A549 (cell line): Measurements from ENCODE around the gene DNAH11. TPM values are rescaled to one million over a fixed set of nuclear protein-coding genes. Genes with fewer than 3 reads are reported as not detected.

Experiments used
- ATAC-seq, 2 experiments: fragments of 200-7000 bp in 1 of 2; fragments of >200 bp in 1 of 2; cut with Nextera tagmentation in 1 of 2; cut with Tn5 transposase in 1 of 2; 3 replicates each; pipeline versions ENCODE4 v1.8.0 to v1.9.1; 2018 to 2020; ENCODE audit warnings: mild to moderate bottlenecking in 1 of 2, moderate library complexity in 1 of 2
- CTCF ChIA-PET: fragments of 300-600 bp; sonication (Branson Sonifier 250); formaldehyde crosslinking; extraction: SDS; loops from one replicate; lab custom pipeline; 2021; ENCODE audit warnings: antibody characterized with exemption, inconsistent platforms; lab: Yijun Ruan, JAX
- POLR2A ChIA-PET: fragments of 350-600 bp; formaldehyde crosslinking; extraction: SDS; loops from one replicate; lab custom pipeline; 2021; ENCODE audit warnings: antibody characterized with exemption, inconsistent platforms; lab: Yijun Ruan, JAX
- DNase-seq, 2 experiments: peaks; one replicate each; pipeline versions ENCODE4 v3.0.0 to v3.0.0-alpha.2; 2011 to 2016; ENCODE audit warnings: low read depth in 1 of 2, low spot score in 1 of 2
- FAIRE-seq: peaks from 2 replicates; lab custom pipeline; 2011; peaks lifted over from hg19 to GRCh38; lab: Jason Lieb, UNC
- H3K27ac ChIP-seq, 2 experiments: fragments of >200 bp; sonication (Bioruptor Twin); formaldehyde crosslinking; 3 replicates each; pipeline ENCODE4 v1.5.1; 2016 to 2017
- H3K4me1 ChIP-seq: fragments of >200 bp; sonication (Bioruptor Twin); formaldehyde crosslinking; 3 replicates; pipeline ENCODE4 v1.6.1; 2016
- H3K4me2 ChIP-seq: fragments of >200 bp; sonication (Bioruptor Twin); formaldehyde crosslinking; 3 replicates; pipeline ENCODE4 v1.6.1; 2016
- H3K4me3 ChIP-seq: fragments of >200 bp; sonication (Bioruptor Twin); formaldehyde crosslinking; 3 replicates; pipeline ENCODE4 v1.5.1; 2016
- H3K9me3 ChIP-seq: fragments of >200 bp; sonication (Bioruptor Twin); formaldehyde crosslinking; 3 replicates; pipeline ENCODE4 v1.6.1; 2016
- BCL3 ChIP-seq: fragments of >200 bp; sonication (Bioruptor Twin); formaldehyde crosslinking; IDR thresholded peaks from 3 replicates; pipeline ENCODE4 v1.6.1; 2016
- BHLHE40 ChIP-seq: IDR thresholded peaks from 2 replicates; pipeline ENCODE4 v1.6.1; 2012; ENCODE audit warnings: low read depth, low read length, inconsistent platforms
- CBX8 ChIP-seq: fragments of 200-600 bp; sonication (generic); IDR thresholded peaks from 2 replicates; pipeline ENCODE4 v1.6.1; 2016
- CEBPB ChIP-seq, 2 experiments: fragments of >200 bp in 1 of 2; sonication (Bioruptor Twin) in 1 of 2; formaldehyde crosslinking in 1 of 2; IDR thresholded peaks; 2 replicates each; pipeline ENCODE4 v1.6.1; 2012 to 2016
- EHF ChIP-seq: fragments of 250-450 bp; sonication (Bioruptor Pico); IDR thresholded peaks from 2 replicates; pipeline ENCODE4 v1.5.0; 2020; ENCODE audit warnings: mild to moderate bottlenecking
- ELK1 ChIP-seq: fragments of 150-350 bp; IDR thresholded peaks from 2 replicates; pipeline ENCODE4 v1.6.1; 2014; ENCODE audit warnings: low read depth, mild to moderate bottlenecking, low read length
- ESRRA ChIP-seq: fragments of 150-350 bp; IDR thresholded peaks from 2 replicates; pipeline ENCODE4 v1.6.1; 2014; ENCODE audit warnings: mild to moderate bottlenecking, low read length, borderline replicate concordance
- FOSL2 ChIP-seq, 2 experiments: fragments of 450-650 bp in 1 of 2; fragments of >200 bp in 1 of 2; sonication (Bioruptor Twin) in 1 of 2; formaldehyde crosslinking; IDR thresholded peaks; 2 replicates each; pipeline versions ENCODE4 v1.5.0 to v1.6.1; 2016 to 2020; ENCODE audit warnings: mild to moderate bottlenecking in 1 of 2, moderate library complexity in 1 of 2
- FOXS1 ChIP-seq: fragments of 250-450 bp; sonication (Bioruptor Pico); IDR thresholded peaks from 2 replicates; pipeline ENCODE4 v1.5.0; 2020; ENCODE audit warnings: mild to moderate bottlenecking, moderate library complexity
- HDAC2 ChIP-seq: fragments of 200-600 bp; sonication (generic); IDR thresholded peaks from 2 replicates; pipeline ENCODE4 v1.6.1; 2016
- HES2 ChIP-seq: fragments of >200 bp; sonication (Bioruptor Twin); formaldehyde crosslinking; IDR thresholded peaks from 2 replicates; pipeline ENCODE4 v1.6.1; 2016
- MAZ ChIP-seq: fragments of 150-350 bp; IDR thresholded peaks from 2 replicates; pipeline ENCODE4 v1.6.1; 2014; ENCODE audit warnings: antibody characterized with exemption, low read depth, low read length, borderline replicate concordance
- NPAS2 ChIP-seq: fragments of 250-450 bp; sonication (Bioruptor Pico); IDR thresholded peaks from 2 replicates; pipeline ENCODE4 v1.8.0; 2022; ENCODE audit warnings: mild to moderate bottlenecking, moderate library complexity, borderline replicate concordance
- POLR2AphosphoS2 ChIP-seq: conservative IDR thresholded peaks from 2 replicates; pipeline ENCODE4 v1.6.1; 2012; ENCODE audit warnings: low read length, improper control_type of control experiment, inconsistent platforms
- REST ChIP-seq: fragments of 200-600 bp; sonication (generic); IDR thresholded peaks from 2 replicates; pipeline ENCODE4 v1.6.1; 2016; ENCODE audit warnings: antibody characterized with exemption, mild to moderate bottlenecking, moderate library complexity
- RFX5 ChIP-seq: fragments of 450-650 bp; IDR thresholded peaks from 2 replicates; pipeline ENCODE4 v1.7.1; 2014; ENCODE audit warnings: antibody characterized with exemption, mild to moderate bottlenecking, moderate library complexity
- RNF2 ChIP-seq: fragments of 200-600 bp; sonication (generic); IDR thresholded peaks from 2 replicates; pipeline ENCODE4 v1.6.1; 2016; ENCODE audit warnings: low read depth, mild to moderate bottlenecking, antibody characterized with exemption, moderate library complexity, borderline replicate concordance
- TP53 ChIP-seq: fragments of 250-450 bp; sonication (Bioruptor Pico); IDR thresholded peaks from 2 replicates; pipeline ENCODE4 v1.5.0; 2021; ENCODE audit warnings: mild to moderate bottlenecking, moderate library complexity
- ZFP36 ChIP-seq: fragments of 450-650 bp; IDR thresholded peaks from 2 replicates; pipeline ENCODE4 v1.6.1; 2014; ENCODE audit warnings: borderline replicate concordance; ENCODE audit not compliant: partially characterized antibody
- WGBS: methylation state at CpG from one replicate; pipeline ENCODE4 v1.1.6; 2017; ENCODE audit errors: missing lambda C conversion rate; 5-methylcytosine and 5-hydroxymethylcytosine counted together
- polyA plus RNA-seq, 4 experiments: library from polyadenylated mRNA; depleted of rRNA in 3 of 4; stranded (reverse); fragments of >200 nt; fragmentation: RNase III in 1 of 4; extraction: RNeasy Plus Mini Kit Qiagen cat#74134 plus additional on column Dnase treatment in 1 of 4; gene quantifications; 2 replicates in 3 of 4; 3 replicates in 1 of 4; pipeline ENCODE4 v1.2.3, GENCODE V29; 2011 to 2017

DNAH11 gene
- polyA plus RNA-seq, 2 of the 4 experiments (the other 2 are of a cell fraction): 0.03 to 0.13 TPM

GRCh38 chr7:21891291-21891690 is 348.5 kb downstream of the DNAH11 start:
- FAIRE-seq (no peak), DNase-seq (no peak), ATAC-seq (no peak)
- WGBS: 36% methylated on average over 3 of the region's 3 CpGs
- POLR2A ChIA-PET: no interaction called here
- Histone ChIP-seq H3K9me3 (no peaks in the 10 kb centered on the region), H3K4me2 (no peak overlapping the region), H3K27ac (no peak overlapping the region), H3K4me3 (no peak overlapping the region), H3K4me1 (no peaks in the 10 kb centered on the region)
- TF ChIP-seq ZFP36: no peak
- TF ChIP-seq CBX8: no peak
- no peak for TF ChIP-seq POLR2AphosphoS2
- no peak for TF ChIP-seq RFX5
- TF ChIP-seq FOXS1 (CRISPR knock-in tag): no peak
- CTCF ChIA-PET: interaction anchor here (0.8 to 1.0 kb wide), 2 partner anchors 10 to 17 kb away, joined by 3 to 4 read pairs; no protein-coding TSS in a partner anchor

GRCh38 chr7:21893401-21893800 is 350.6 kb downstream of the DNAH11 start:
- no peak for DNase-seq

More at GRCh38 chr7:21893401-21893800, 350.6 kb downstream of the DNAH11 start:
- Histone ChIP-seq H3K4me3 (no peak overlapping the region), H3K9me3 (no peaks in the 10 kb centered on the region), H3K27ac (no peak overlapping the region), H3K4me2 (no peak overlapping the region)
- 50% methylated on average over 3 of the region's 3 CpGs for WGBS
- FAIRE-seq: no peak
- CTCF ChIA-PET: no interaction called here
- no peak for ATAC-seq
- POLR2A ChIA-PET: no interaction called here
- TF ChIP-seq HDAC2 (no peak), BHLHE40 (no peak), BCL3 (no peak), ZFP36 (no peak), REST (no peak), EHF (CRISPR knock-in tag) (no peak), RNF2 (no peak), FOSL2 (IDR thresholded peaks at IDR 0.05) (no peak), FOSL2 (CRISPR knock-in tag; IDR thresholded peaks at IDR 0.05) (no peak), NPAS2 (CRISPR knock-in tag) (no peak), MAZ (no peak), HES2 (no peak), TP53 (CRISPR knock-in tag) (no peak), ESRRA (no peak), ELK1 (no peak), CEBPB (IDR thresholded peaks at IDR 0.05) (no peak)
- TF ChIP-seq, all 56 proteins: peak for 0
- no peaks in the 10 kb centered on the region for H3K4me1 ChIP-seq
